Vagina (tissue), 2 donors: ENCODE data around the gene MIEN1.

Source experiments
- CTCF ChIP-seq, 3 experiments: fragments of 450-650 bp in 2 of 3; fragments of 200-600 bp in 1 of 3; sonication (generic) in 1 of 3; IDR thresholded peaks; one replicate each; pipeline ENCODE4 v1.5.1; 2017 to 2019; ENCODE audit warnings: antibody characterized with exemption in 3 of 3, mild to moderate bottlenecking in 2 of 3, moderate library complexity in 2 of 3
- POLR2A ChIP-seq, 2 donors: fragments of 450-650 bp; IDR thresholded peaks; one replicate each; pipeline ENCODE4 v1.6.1; 2017; ENCODE audit warnings: antibody characterized with exemption in 2 of 2, mild to moderate bottlenecking in 2 of 2, moderate library complexity in 2 of 2
- POLR2AphosphoS5 ChIP-seq, 2 donors: sonication (generic); formaldehyde crosslinking; IDR thresholded peaks; one replicate each; pipeline ENCODE4 v1.9.0; 2017; ENCODE audit warnings: antibody characterized with exemption in 2 of 2, mild to moderate bottlenecking in 2 of 2, low read depth in 1 of 2; ENCODE audit not compliant: insufficient read depth in 1 of 2

- no peak for TF ChIP-seq POLR2A (IDR thresholded peaks at IDR 0.05)
- no peak for TF ChIP-seq CTCF (IDR thresholded peaks at IDR 0.05)
- no peak for TF ChIP-seq POLR2AphosphoS5 (IDR thresholded peaks at IDR 0.05; ENCODE audit: insufficient read depth in 1 of 2, low read depth in 1 of 2)
Observed at GRCh38 chr17:39742126-39742855, 12.0 kb upstream of the MIEN1 start.
